OCI-LY1 (cell line): ENCODE measurements around the gene ANKRD16.

Experiments
- EZH2 ChIP-seq: fragments of 200-600 bp; sonication (generic), shearing (Covaris generic); IDR thresholded peaks from 2 replicates; pipeline ENCODE4 v1.8.0; 2017; ENCODE audit warnings: borderline replicate concordance, mixed run types, mild to moderate bottlenecking, antibody characterized with exemption, low read length, moderate library complexity, mixed read lengths
- TF ChIP-seq, protein P1 (sequence below): fragments of 200-600 bp; sonication (generic), shearing (Covaris generic); IDR thresholded peaks from 2 replicates; pipeline ENCODE4 v1.5.1; 2017; ENCODE audit warnings: mild to moderate bottlenecking, antibody characterized with exemption, low read length, moderate library complexity, mixed read lengths

DNA sequence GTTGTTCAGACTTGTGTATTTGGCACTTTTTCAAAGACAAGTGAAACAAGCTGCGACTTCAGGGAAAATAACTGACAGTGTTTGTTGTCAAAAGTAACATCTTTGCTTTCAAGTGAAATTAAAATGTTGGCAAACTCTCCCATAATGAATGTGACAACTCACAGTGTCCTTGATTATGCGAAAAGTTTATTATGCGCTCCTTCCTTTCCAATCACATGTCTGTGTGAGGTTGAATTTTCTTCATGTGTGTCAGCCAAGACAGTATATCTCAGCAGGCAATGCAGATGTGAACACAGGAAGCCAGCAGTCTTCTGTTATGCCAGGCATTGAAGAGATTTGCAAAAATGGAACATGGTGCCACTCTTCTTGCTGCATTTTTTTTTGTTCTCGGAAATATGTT lies 29.1 kb upstream of the ANKRD16 start:
- TF ChIP-seq, protein P1, sequence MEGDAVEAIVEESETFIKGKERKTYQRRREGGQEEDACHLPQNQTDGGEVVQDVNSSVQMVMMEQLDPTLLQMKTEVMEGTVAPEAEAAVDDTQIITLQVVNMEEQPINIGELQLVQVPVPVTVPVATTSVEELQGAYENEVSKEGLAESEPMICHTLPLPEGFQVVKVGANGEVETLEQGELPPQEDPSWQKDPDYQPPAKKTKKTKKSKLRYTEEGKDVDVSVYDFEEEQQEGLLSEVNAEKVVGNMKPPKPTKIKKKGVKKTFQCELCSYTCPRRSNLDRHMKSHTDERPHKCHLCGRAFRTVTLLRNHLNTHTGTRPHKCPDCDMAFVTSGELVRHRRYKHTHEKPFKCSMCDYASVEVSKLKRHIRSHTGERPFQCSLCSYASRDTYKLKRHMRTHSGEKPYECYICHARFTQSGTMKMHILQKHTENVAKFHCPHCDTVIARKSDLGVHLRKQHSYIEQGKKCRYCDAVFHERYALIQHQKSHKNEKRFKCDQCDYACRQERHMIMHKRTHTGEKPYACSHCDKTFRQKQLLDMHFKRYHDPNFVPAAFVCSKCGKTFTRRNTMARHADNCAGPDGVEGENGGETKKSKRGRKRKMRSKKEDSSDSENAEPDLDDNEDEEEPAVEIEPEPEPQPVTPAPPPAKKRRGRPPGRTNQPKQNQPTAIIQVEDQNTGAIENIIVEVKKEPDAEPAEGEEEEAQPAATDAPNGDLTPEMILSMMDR, result no peak
- no peak for TF ChIP-seq EZH2
